ENCODE measurements around the gene ASCC3.

Gene ASCC3

DNA sequence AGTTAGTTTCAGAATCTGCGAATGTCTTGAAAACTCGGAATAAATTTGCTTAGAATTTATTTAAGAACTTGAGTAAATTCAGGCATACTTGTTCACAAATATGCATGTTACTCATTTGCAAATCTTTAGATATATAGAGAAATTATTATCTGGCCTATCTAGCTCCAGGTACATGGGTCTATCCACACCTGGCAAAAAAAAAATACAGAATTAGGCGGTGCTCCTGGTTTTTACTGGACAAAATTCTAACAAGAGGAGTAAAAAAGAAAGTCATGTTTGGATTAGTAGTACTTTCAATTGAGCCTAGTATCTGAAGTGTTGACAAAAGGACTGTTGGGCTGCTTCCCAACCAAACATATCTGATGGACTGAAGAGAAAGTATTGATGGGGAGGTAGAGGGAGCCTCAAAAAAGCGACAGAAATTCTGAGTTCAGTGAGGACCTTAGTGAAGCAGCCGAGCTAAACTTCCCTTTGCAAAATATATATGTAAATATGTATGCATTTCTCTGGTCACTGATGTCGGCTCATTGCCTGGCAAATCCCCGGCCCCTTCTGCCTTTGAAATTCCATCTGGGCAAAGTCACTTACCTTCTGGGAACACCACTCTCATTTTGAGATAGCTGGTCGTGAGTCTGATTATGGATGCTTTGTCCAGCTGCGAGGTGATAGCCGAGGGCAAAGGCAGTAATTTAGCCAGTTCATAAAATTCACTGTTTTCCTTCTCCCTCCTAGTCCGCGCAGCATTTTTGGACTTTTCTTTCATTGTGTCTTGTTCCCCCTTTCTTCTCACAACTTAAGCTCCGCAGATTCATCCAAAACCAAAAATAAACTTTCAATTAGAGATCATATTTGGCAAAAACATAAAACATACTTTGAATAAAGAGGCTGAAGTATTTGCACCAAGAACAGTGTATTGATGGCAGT is 418.2 kb downstream of the ASCC3 start:
- peaks cover 45 to 84% of the 10 kb centered on the region in 2 experiments for H3K27me3 ChIP-seq (ENCODE audit: control insufficient read depth in 1 of 2, insufficient read depth in 1 of 2, low read length in 2 of 2)
- H3K9ac ChIP-seq (ENCODE audit: low read length) = peak overlapping the region; percentile 91
- H3K4me1 ChIP-seq (ENCODE audit: control insufficient read depth, insufficient read depth, low read depth, low read length) = peaks cover 28% of the 10 kb centered on the region
- H2AK5ac ChIP-seq (ENCODE audit: low read length, severe bottlenecking) = no peak overlapping the region
- H2BK5ac ChIP-seq (ENCODE audit: low read depth, low read length, poor library complexity, severe bottlenecking) = no peak overlapping the region
- no peak for DNase-seq
- H3K36me3 ChIP-seq (ENCODE audit: control insufficient read depth in 1 of 2, insufficient read depth in 2 of 2, low read depth in 1 of 2, low read length in 2 of 2) = peaks cover 0 to 2% of the 10 kb centered on the region in 2 experiments
- H3K23ac ChIP-seq (ENCODE audit: low read length in 2 of 2) = no peak overlapping the region
- H3K4me3 ChIP-seq (ENCODE audit: insufficient read depth in 1 of 2, low read depth in 1 of 2, low read length in 2 of 2) = peak overlapping the region in 1 of 2 experiments; percentile 91
- no peak overlapping the region for H3K18ac ChIP-seq (ENCODE audit: low read depth in 1 of 2, low read length in 2 of 2)
- H2AFZ ChIP-seq (ENCODE audit: low read depth, low read length) = no peak overlapping the region
- no peak overlapping the region for H3K4ac ChIP-seq (ENCODE audit: low read depth in 1 of 2, low read length in 2 of 2)
- H2BK15ac ChIP-seq (ENCODE audit: low read depth, poor library complexity, severe bottlenecking) = no peak overlapping the region
- WGBS = 6% methylated on average over 6 of the region's 13 CpGs
- H4K91ac ChIP-seq (ENCODE audit: low read length) = no peak overlapping the region
- H3K14ac ChIP-seq (ENCODE audit: low read length in 2 of 2) = no peak overlapping the region
- H3K79me1 ChIP-seq (replicated peaks; ENCODE audit: low read length, poor library complexity, severe bottlenecking) = no peaks in the 10 kb centered on the region
- no peak overlapping the region for H3K4me2 ChIP-seq (ENCODE audit: low read length, poor library complexity, severe bottlenecking)
- H2BK12ac ChIP-seq (ENCODE audit: low read length in 2 of 2) = no peak overlapping the region
- no peaks in the 10 kb centered on the region for H3K9me3 ChIP-seq (ENCODE audit: control insufficient read depth, low read length)
- no peak overlapping the region for H4K8ac ChIP-seq (ENCODE audit: low read length)
- H3K27ac ChIP-seq (ENCODE audit: low read length, poor library complexity, severe bottlenecking) = no peak overlapping the region
- H2BK120ac ChIP-seq (ENCODE audit: low read depth, low read length) = no peak overlapping the region

DNA sequence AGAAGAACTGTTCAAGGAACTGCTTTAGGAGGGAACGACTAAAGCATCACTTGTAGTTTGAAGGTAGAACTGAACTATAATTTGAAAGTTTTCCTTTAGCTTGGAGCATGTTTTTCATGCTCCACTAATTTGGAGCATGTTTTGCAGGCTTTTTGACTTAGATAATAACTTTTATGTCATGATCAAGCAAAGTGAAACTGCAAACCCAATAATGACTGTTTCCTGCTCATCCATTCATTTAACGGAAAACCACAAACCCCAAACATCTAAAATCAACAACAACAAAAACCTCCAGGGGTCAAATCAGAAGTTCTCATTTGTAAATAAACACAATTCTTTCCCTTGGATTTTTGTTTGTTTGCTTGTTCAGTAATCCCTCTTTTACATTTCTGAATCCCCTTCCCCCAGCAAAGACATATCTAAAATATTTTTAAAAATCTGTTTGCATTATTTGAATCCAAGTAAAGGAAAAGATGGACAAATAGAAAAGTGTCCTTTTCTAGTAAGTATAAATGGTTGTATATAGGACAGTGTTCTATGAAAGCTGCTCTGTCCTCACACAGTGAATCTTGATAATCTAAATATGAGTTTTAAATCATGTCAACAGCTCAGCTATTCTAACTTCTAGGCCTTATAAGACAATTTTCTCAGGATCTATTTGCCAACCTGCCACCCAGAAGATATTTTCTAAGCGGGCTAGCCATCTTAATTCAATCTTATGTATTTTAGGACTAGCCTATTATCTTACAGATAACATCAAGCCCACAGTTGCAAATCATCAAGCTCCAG is 419.0 kb downstream of the ASCC3 start:
- H3K4me3 ChIP-seq (ENCODE audit: insufficient read depth in 1 of 2, low read depth in 1 of 2, low read length in 2 of 2) = peak overlapping the region in 1 of 2 experiments; percentile 91

DNA sequence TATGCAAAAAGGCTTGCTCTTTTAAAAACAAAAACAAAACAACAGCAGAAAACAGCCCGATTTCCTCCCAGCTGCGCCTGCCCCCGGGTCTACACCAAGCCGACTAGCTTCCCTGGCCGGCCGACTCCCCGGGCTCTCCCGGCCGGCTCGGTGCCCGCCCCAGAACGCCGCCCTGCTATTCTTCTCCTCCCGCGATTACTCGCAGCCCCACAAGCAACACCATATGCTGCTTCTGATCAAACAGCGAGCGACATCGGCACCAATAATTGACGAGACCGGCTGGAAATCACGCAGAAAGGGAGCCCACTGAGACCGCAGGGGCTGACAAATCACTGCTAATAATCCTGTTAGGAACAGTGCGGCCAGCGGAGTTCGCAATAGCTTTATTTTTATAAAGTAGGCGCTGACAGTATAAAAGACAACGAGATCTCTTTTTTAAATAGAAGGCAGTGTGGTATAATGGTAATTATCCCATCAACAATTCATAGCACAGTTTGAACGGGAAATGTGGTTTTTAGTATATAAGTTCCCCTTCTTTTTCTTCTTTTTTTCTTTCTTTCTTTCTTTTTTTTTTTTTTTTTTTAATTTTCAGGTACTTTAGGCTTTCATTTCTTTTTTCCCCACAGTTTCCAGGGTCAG is 419.7 kb downstream of the ASCC3 start:
- Histone ChIP-seq H2BK12ac (ENCODE audit: low read length in 2 of 2) (no peak overlapping the region), H2AFZ (ENCODE audit: low read depth, low read length) (no peak overlapping the region), H3K18ac (ENCODE audit: low read depth in 1 of 2, low read length in 2 of 2) (no peak overlapping the region), H3K27me3 (ENCODE audit: control insufficient read depth in 1 of 2, insufficient read depth in 1 of 2, low read length in 2 of 2) (peaks cover 35 to 84% of the 10 kb centered on the region in 2 experiments), H3K4ac (ENCODE audit: low read depth in 1 of 2, low read length in 2 of 2) (no peak overlapping the region), H3K9me3 (ENCODE audit: control insufficient read depth, low read length) (peaks cover 8% of the 10 kb centered on the region), H3K4me1 (ENCODE audit: control insufficient read depth, insufficient read depth, low read depth, low read length) (peaks cover 25% of the 10 kb centered on the region), H3K9ac (ENCODE audit: low read length) (peak overlapping the region; percentile 91), H3K4me3 (ENCODE audit: insufficient read depth in 1 of 2, low read depth in 1 of 2, low read length in 2 of 2) (peak overlapping the region in 1 of 2 experiments; percentile 91), H4K8ac (ENCODE audit: low read length) (no peak overlapping the region), H2BK15ac (ENCODE audit: low read depth, poor library complexity, severe bottlenecking) (no peak overlapping the region), H3K27ac (ENCODE audit: low read length, poor library complexity, severe bottlenecking) (no peak overlapping the region), H3K23ac (ENCODE audit: low read length in 2 of 2) (peak overlapping the region in 1 of 2 experiments; percentile 29), H3K14ac (ENCODE audit: low read length in 2 of 2) (no peak overlapping the region), H2BK120ac (ENCODE audit: low read depth, low read length) (no peak overlapping the region), H2BK5ac (ENCODE audit: low read depth, low read length, poor library complexity, severe bottlenecking) (no peak overlapping the region), H2AK5ac (ENCODE audit: low read length, severe bottlenecking) (no peak overlapping the region), H3K36me3 (ENCODE audit: control insufficient read depth in 1 of 2, insufficient read depth in 2 of 2, low read depth in 1 of 2, low read length in 2 of 2) (peaks cover 0 to 2% of the 10 kb centered on the region in 2 experiments), H3K79me1 (replicated peaks; ENCODE audit: low read length, poor library complexity, severe bottlenecking) (no peaks in the 10 kb centered on the region), H3K4me2 (ENCODE audit: low read length, poor library complexity, severe bottlenecking) (peak overlapping the region; percentile 64), H4K91ac (ENCODE audit: low read length) (no peak overlapping the region)
- under 1% methylated on average over 23 of the region's 29 CpGs for WGBS
- DNase-seq = peak; percentile 41

More for the DNA sequence above, 419.0 kb downstream of the ASCC3 start:
- DNase-seq = peak; percentile 28
- WGBS = 0% methylated on average over 3 of the region's 3 CpGs
- no peaks in the 10 kb centered on the region for H3K79me1 ChIP-seq (replicated peaks; ENCODE audit: low read length, poor library complexity, severe bottlenecking)
- H2BK15ac ChIP-seq (ENCODE audit: low read depth, poor library complexity, severe bottlenecking) = no peak overlapping the region
- H3K4me1 ChIP-seq (ENCODE audit: control insufficient read depth, insufficient read depth, low read depth, low read length) = peaks cover 29% of the 10 kb centered on the region
- H3K18ac ChIP-seq (ENCODE audit: low read depth in 1 of 2, low read length in 2 of 2) = no peak overlapping the region
- no peak overlapping the region for H3K23ac ChIP-seq (ENCODE audit: low read length in 2 of 2)
- H3K27me3 ChIP-seq (ENCODE audit: control insufficient read depth in 1 of 2, insufficient read depth in 1 of 2, low read length in 2 of 2) = peaks cover 37 to 84% of the 10 kb centered on the region in 2 experiments
- H2BK120ac ChIP-seq (ENCODE audit: low read depth, low read length) = no peak overlapping the region
- peaks cover 2% of the 10 kb centered on the region for H3K9me3 ChIP-seq (ENCODE audit: control insufficient read depth, low read length)
- H2AK5ac ChIP-seq (ENCODE audit: low read length, severe bottlenecking) = no peak overlapping the region
- no peak overlapping the region for H2AFZ ChIP-seq (ENCODE audit: low read depth, low read length)
- H3K27ac ChIP-seq (ENCODE audit: low read length, poor library complexity, severe bottlenecking) = no peak overlapping the region
- H3K4ac ChIP-seq (ENCODE audit: low read depth in 1 of 2, low read length in 2 of 2) = no peak overlapping the region
- H3K36me3 ChIP-seq (ENCODE audit: control insufficient read depth in 1 of 2, insufficient read depth in 2 of 2, low read depth in 1 of 2, low read length in 2 of 2) = peaks cover 0 to 2% of the 10 kb centered on the region in 2 experiments
- peak overlapping the region; percentile 91 for H3K9ac ChIP-seq (ENCODE audit: low read length)
- no peak overlapping the region for H2BK12ac ChIP-seq (ENCODE audit: low read length in 2 of 2)
- no peak overlapping the region for H4K91ac ChIP-seq (ENCODE audit: low read length)
- H3K14ac ChIP-seq (ENCODE audit: low read length in 2 of 2) = no peak overlapping the region
- no peak overlapping the region for H4K8ac ChIP-seq (ENCODE audit: low read length)
- no peak overlapping the region for H2BK5ac ChIP-seq (ENCODE audit: low read depth, low read length, poor library complexity, severe bottlenecking)
- H3K4me2 ChIP-seq (ENCODE audit: low read length, poor library complexity, severe bottlenecking) = no peak overlapping the region

Measured in mesenchymal stem cell (in vitro differentiated cells and primary cell).